ENCODE results near the gene ZNF578. TPM values are rescaled to one million over a fixed set of nuclear protein-coding genes. Genes with fewer than 3 reads are reported as not detected.

The ZNF578 gene
- total and polyA plus RNA-seq, 2 of the 4 experiments (the other 2 are of a cell fraction): 1.4 to 4.1 TPM

- 80% methylated on average over 1 of the region's 5 CpGs; no CpG with 5 or more reads in 1 of the 2 experiments for WGBS, 2 experiments (ENCODE audit: extremely low coverage in 2 of 2, insufficient read length in 1 of 2)
These were observed 62.8 kb downstream of the ZNF578 start for GRCh38 chr19:52516191-52516590.

More at GRCh38 chr19:52516191-52516590, 62.8 kb downstream of the ZNF578 start:
- DNase-seq (no peak), ATAC-seq (ENCODE audit: low read depth) (no peak)
- no peak overlapping the region for H3K4me2 ChIP-seq (ENCODE audit: low read depth, low read length)
- no peak overlapping the region for H3K23ac ChIP-seq (ENCODE audit: low read depth, low read length)
- no peak for TF ChIP-seq CTCF (conservative IDR thresholded peaks at IDR 0.05; ENCODE audit: low read depth, low read length)
- TF ChIP-seq RAD21 (IDR thresholded peaks at IDR 0.05; ENCODE audit: low read length): no peak
- no peak for TF ChIP-seq ELK1 (IDR thresholded peaks at IDR 0.05; ENCODE audit: borderline replicate concordance, low read depth, low read length)
- no peak for TF ChIP-seq FOS (IDR thresholded peaks at IDR 0.05; ENCODE audit: low read depth, low read length)
- no peak for TF ChIP-seq USF2 (IDR thresholded peaks at IDR 0.05; ENCODE audit: low read depth, low read length)
- no peak for TF ChIP-seq RFX5 (IDR thresholded peaks at IDR 0.05; ENCODE audit: low read depth, low read length)
- TF ChIP-seq CEBPB (IDR thresholded peaks at IDR 0.05; ENCODE audit: low read depth, low read length): no peak
- TF ChIP-seq NFE2L2 (IDR thresholded peaks at IDR 0.05; ENCODE audit: low read depth, low read length): no peak
- TF ChIP-seq MXI1 (IDR thresholded peaks at IDR 0.05; ENCODE audit: borderline replicate concordance, low read depth, low read length): no peak
- TF ChIP-seq SMC3 (IDR thresholded peaks at IDR 0.05; ENCODE audit: low read depth, low read length): no peak
- TF ChIP-seq CHD1 (IDR thresholded peaks at IDR 0.05; ENCODE audit: low read depth, low read length): no peak
- TF ChIP-seq RCOR1 (IDR thresholded peaks at IDR 0.05; ENCODE audit: insufficient replicate concordance, low read length): no peak
- no peak overlapping the region for H2AK5ac ChIP-seq (ENCODE audit: low read depth, low read length)
- H3K4me1 ChIP-seq (ENCODE audit: control insufficient read depth, insufficient read depth, low read length): no peaks in the 10 kb centered on the region
- H2AK9ac ChIP-seq (replicated peaks; ENCODE audit: low read depth, low read length, poor library complexity): no peak overlapping the region
- H3K56ac ChIP-seq (ENCODE audit: extremely low read depth, insufficient read depth, low read length): no peak overlapping the region
- no peaks in the 10 kb centered on the region for H3K27me3 ChIP-seq (ENCODE audit: control insufficient read depth, insufficient read depth, low read length)
- no peak overlapping the region for H2BK20ac ChIP-seq (ENCODE audit: low read depth, low read length)
- H3K9me1 ChIP-seq (ENCODE audit: insufficient read depth, low read length): no peaks in the 10 kb centered on the region
- no peak overlapping the region for H3K4me3 ChIP-seq (ENCODE audit: insufficient read depth, low read depth, low read length)
- H4K8ac ChIP-seq (ENCODE audit: low read depth in 2 of 2, low read length in 2 of 2): no peak overlapping the region
- BruUV-seq (replicated peaks): no TSS peak
- no peak overlapping the region for H3K18ac ChIP-seq (ENCODE audit: low read depth, low read length)
- no peak overlapping the region for H4K91ac ChIP-seq (ENCODE audit: insufficient read depth, low read depth, low read length)
- CTCF ChIA-PET: no interaction called here
- no peak overlapping the region for H3K14ac ChIP-seq (replicated peaks; ENCODE audit: low read depth, low read length)
- H3K79me1 ChIP-seq (ENCODE audit: low read depth in 1 of 2, low read length in 2 of 2): no peaks in the 10 kb centered on the region
- H3K9ac ChIP-seq (ENCODE audit: low read depth, low read length): no peak overlapping the region
- no peak overlapping the region for H2BK15ac ChIP-seq (ENCODE audit: low read depth, low read length)
- dilution Hi-C loops (cut with HindIII; ENCODE audit: low sequenced_read_pairs, unreplicated experiment) (no loop called here), intact Hi-C loops (cut with micrococcal nuclease) (no loop called here), in situ Hi-C loops (cut with MboI; ENCODE audit: low sequenced_read_pairs) (no loop called here)
- H3K27ac ChIP-seq (ENCODE audit: insufficient read depth, low read length): no peak overlapping the region
- H3K36me3 ChIP-seq (ENCODE audit: control insufficient read depth, insufficient read depth, low read length): peaks cover 1% of the 10 kb centered on the region; the same call in 1 of the 2 replicates
- no peak overlapping the region for H4K5ac ChIP-seq (ENCODE audit: low read depth, low read length)
- H2AFZ ChIP-seq (replicated peaks; ENCODE audit: low read length, poor library complexity): no peak overlapping the region
- no peak overlapping the region for H3K4ac ChIP-seq (ENCODE audit: low read depth, low read length)
- H2BK5ac ChIP-seq (ENCODE audit: low read depth, low read length, poor library complexity, severe bottlenecking): no peak overlapping the region
- POLR2A ChIA-PET (ENCODE audit: unreplicated experiment): no interaction called here
- H2BK120ac ChIP-seq (ENCODE audit: low read depth, low read length): no peak overlapping the region
- H3K9me3 ChIP-seq (ENCODE audit: control insufficient read depth, insufficient read depth, low read length): peaks cover 26% of the 10 kb centered on the region
- H4K20me1 ChIP-seq (ENCODE audit: insufficient read depth, low read length): no peaks in the 10 kb centered on the region
